Measurements from ENCODE around the gene DDX1.
"Not testable (repeated sequence)": the region's sequence is repeated elsewhere in the genome, so short reads cannot be mapped to it uniquely, and the experiment has no call there.

Gene DDX1

DNA sequence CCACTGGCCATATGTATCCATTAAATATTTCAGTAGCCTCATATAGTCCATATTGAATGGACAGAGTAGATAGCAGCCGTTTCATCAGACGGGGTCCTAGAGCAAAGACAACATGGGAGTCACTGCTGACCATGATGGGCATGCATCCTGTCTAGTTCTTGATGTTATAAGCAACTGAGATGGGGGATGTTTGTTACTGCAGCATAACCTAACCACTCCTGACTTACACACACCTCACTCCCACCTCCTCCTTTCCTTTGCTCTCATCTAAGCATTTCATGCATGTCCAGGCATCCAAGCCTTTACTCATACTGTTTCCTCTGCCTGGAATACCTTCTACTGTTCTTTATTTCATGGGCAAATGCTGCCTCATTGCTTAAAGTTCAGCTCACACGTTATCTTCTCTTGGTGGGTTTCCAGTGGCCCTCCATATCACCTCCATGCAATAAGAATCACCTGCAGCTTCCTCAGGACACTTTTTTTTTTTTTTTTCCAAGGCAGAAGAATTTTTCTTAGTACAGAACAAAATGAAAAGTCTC, 87.8 kb downstream of the DDX1 start:
- DNase-seq = no peak

DNA sequence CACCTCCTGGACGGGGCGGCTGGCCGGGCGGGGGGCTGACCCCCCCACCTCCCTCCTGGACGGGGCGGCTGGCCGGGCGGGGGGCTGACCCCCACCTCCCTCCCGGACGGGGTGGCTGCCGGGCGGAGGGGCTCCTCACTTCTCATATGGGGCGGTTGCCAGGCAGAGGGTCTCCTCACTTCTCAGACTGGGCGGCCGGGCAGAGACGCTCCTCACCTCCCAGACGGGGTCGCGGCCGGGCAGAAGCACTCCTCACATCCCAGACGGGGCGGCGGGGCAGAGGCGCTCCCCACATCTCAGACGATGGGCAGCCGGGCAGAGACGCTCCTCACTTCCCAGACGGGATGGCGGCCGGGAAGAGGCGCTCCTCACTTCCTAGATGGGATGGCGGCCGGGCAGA, 88.5 kb downstream of the DDX1 start:
- not testable (repeated sequence) for DNase-seq
